T-helper 9 cell (primary cell): ENCODE results near the gene EDN1.

Experiments used
- DNase-seq: peaks from one replicate; pipeline ENCODE4 v3.0.0-alpha.2; 2020

Gene EDN1

GRCh38 chr6:12270551-12271230 lies 19.5 kb upstream of the EDN1 start:
- DNase-seq: no peak

GRCh38 chr6:12271594-12271993 lies 18.6 kb upstream of the EDN1 start:
- DNase-seq: no peak

- no peak for DNase-seq
These were observed 18.2 kb upstream of the EDN1 start for GRCh38 chr6:12271997-12272396.

- DNase-seq: no peak
These were observed 15.1 kb upstream of the EDN1 start for GRCh38 chr6:12275107-12275506.

- no peak for DNase-seq
These were observed 13.2 kb upstream of the EDN1 start for GRCh38 chr6:12276930-12277315.

GRCh38 chr6:12277386-12277785 lies 12.8 kb upstream of the EDN1 start:
- no peak for DNase-seq

GRCh38 chr6:12278915-12279314 lies 11.2 kb upstream of the EDN1 start:
- DNase-seq: no peak

GRCh38 chr6:12279322-12280091 lies 10.7 kb upstream of the EDN1 start:
- DNase-seq: no peak

- no peak for DNase-seq
These were observed 9.7 kb upstream of the EDN1 start for GRCh38 chr6:12280458-12280857.

- no peak for DNase-seq
These were observed 9.3 kb upstream of the EDN1 start for GRCh38 chr6:12280902-12281301.

GRCh38 chr6:12283904-12284303 lies 6.3 kb upstream of the EDN1 start:
- DNase-seq: no peak

- no peak for DNase-seq
These were observed 3.6 kb upstream of the EDN1 start for GRCh38 chr6:12286373-12287110.

GRCh38 chr6:12288211-12288618 lies 1.9 kb upstream of the EDN1 start:
- DNase-seq: no peak

- DNase-seq: no peak
These were observed 1.2 kb upstream of the EDN1 start for GRCh38 chr6:12288914-12289313.

- peak; percentile 11 for DNase-seq
These were observed 719 bp upstream of the EDN1 start for GRCh38 chr6:12289365-12289919.

- DNase-seq: no peak
These were observed 1.1 kb downstream of the EDN1 start for GRCh38 chr6:12291071-12291838.

GRCh38 chr6:12291839-12292604 lies 1.9 kb downstream of the EDN1 start:
- DNase-seq: no peak

- DNase-seq: no peak
These were observed 3.2 kb downstream of the EDN1 start for GRCh38 chr6:12293235-12293930.

GRCh38 chr6:12293931-12294807 lies 4.0 kb downstream of the EDN1 start:
- no peak for DNase-seq

- DNase-seq: no peak
These were observed 4.8 kb downstream of the EDN1 start for GRCh38 chr6:12294851-12295536.
